Muscle of leg (tissue), 11 donors: ENCODE data around the gene NYAP2. TPM values are rescaled to one million over a fixed set of nuclear protein-coding genes. Genes with fewer than 3 reads are reported as not detected.

Source experiments
- DNase-seq: peaks from one replicate; pipeline ENCODE4 v3.0.0; 2013
- H3K27ac ChIP-seq: one replicate; pipeline ENCODE4 v1.5.1; 2013; ENCODE audit warnings: mild to moderate bottlenecking, low read length, control low read depth
- H3K27me3 ChIP-seq: one replicate; pipeline ENCODE4 v1.6.1; 2013; ENCODE audit warnings: low read length; ENCODE audit not compliant: control insufficient read depth, insufficient read depth
- H3K36me3 ChIP-seq: one replicate; pipeline ENCODE4 v1.6.1; 2013; ENCODE audit warnings: low read length; ENCODE audit not compliant: control insufficient read depth, insufficient read depth
- H3K4me1 ChIP-seq: one replicate; pipeline ENCODE4 v1.6.1; 2013; ENCODE audit warnings: low read length; ENCODE audit not compliant: control insufficient read depth, insufficient read depth
- H3K4me3 ChIP-seq: one replicate; pipeline ENCODE4 v1.5.1; 2013; ENCODE audit warnings: low read length, control low read depth
- H3K9me3 ChIP-seq: replicated peaks from 2 replicates; pipeline ENCODE4 v1.6.1; 2013; ENCODE audit warnings: low read depth, low read length; ENCODE audit not compliant: control insufficient read depth
- WGBS: methylation state at CpG from one replicate; pipeline ENCODE4 v1.1.5; 2013; ENCODE audit warnings: missing lambda C conversion rate; ENCODE audit not compliant: insufficient coverage; 5-methylcytosine and 5-hydroxymethylcytosine counted together
- polyA plus RNA-seq, 8 donors: library from polyadenylated mRNA; unstranded; fragments of 120-200 nt; gene quantifications; one replicate each; pipeline versions ENCODE4 v1.2.1 to v1.2.3, GENCODE V29; 2013; ENCODE audit warnings: inconsistent platforms in 1 of 8, low replicate concordance in 1 of 8; ENCODE audit not compliant: insufficient read length in 8 of 8, insufficient read depth in 1 of 8
- total RNA-seq: library from RNA; stranded (reverse); fragments of 120-200 nt; gene quantifications from one replicate; pipeline ENCODE4 v1.2.4, GENCODE V29; 2013

The NYAP2 gene
- total and polyA plus RNA-seq, 9 donors, result 0.05 to 1.4 (median 0.40) TPM

- no peaks in the 10 kb centered on the region for H3K27me3 ChIP-seq
- H3K27ac ChIP-seq, result no peak overlapping the region
- no peak overlapping the region for H3K4me3 ChIP-seq
- H3K9me3 ChIP-seq, result no peaks in the 10 kb centered on the region
- no CpG with 5 or more reads among the region's 2 CpGs for WGBS
- DNase-seq, result no peak
- no peaks in the 10 kb centered on the region for H3K36me3 ChIP-seq
- no peaks in the 10 kb centered on the region for H3K4me1 ChIP-seq
These were observed 283.7 kb downstream of the NYAP2 start for GRCh38 chr2:225683258-225683657.

- H3K9me3 ChIP-seq, result no peaks in the 10 kb centered on the region
- H3K27me3 ChIP-seq, result no peaks in the 10 kb centered on the region
- H3K4me3 ChIP-seq, result no peak overlapping the region
- H3K4me1 ChIP-seq, result no peaks in the 10 kb centered on the region
- DNase-seq, result no peak
- H3K27ac ChIP-seq, result no peak overlapping the region
- no peaks in the 10 kb centered on the region for H3K36me3 ChIP-seq
- no CpG with 5 or more reads among the region's 1 CpG for WGBS
These were observed 290.6 kb downstream of the NYAP2 start for GRCh38 chr2:225690153-225690552.

DNA sequence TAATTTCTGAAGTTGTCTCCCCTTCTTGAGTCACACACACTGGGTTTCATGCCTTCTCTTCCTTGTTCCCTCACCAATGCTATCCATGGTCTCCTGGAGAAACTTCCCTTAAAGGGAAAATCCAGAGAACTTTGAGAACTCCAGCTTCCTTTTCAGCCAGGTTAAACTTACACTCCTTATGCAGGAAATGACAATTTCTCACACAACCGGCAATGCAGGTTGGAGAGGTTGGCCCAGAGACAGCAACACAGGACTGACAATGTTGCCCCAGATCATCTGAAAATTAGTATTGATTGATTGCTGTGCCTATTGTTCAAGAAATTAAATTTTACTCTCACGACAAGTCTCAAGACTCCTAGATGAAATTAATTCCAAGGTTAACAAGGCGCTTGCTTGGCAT lies 292.2 kb downstream of the NYAP2 start:
- no peak for DNase-seq
- Histone ChIP-seq H3K4me1 (no peaks in the 10 kb centered on the region), H3K27me3 (no peaks in the 10 kb centered on the region), H3K27ac (no peak overlapping the region), H3K36me3 (no peaks in the 10 kb centered on the region), H3K9me3 (no peaks in the 10 kb centered on the region), H3K4me3 (no peak overlapping the region)
- whole genome bisulfite sequencing, result no CpG with 5 or more reads among the region's 3 CpGs

GRCh38 chr2:225693259-225693658 lies 293.7 kb downstream of the NYAP2 start:
- Histone ChIP-seq H3K36me3 (no peaks in the 10 kb centered on the region), H3K27ac (no peak overlapping the region), H3K27me3 (no peaks in the 10 kb centered on the region), H3K4me1 (no peaks in the 10 kb centered on the region), H3K4me3 (no peak overlapping the region), H3K9me3 (no peaks in the 10 kb centered on the region)
- WGBS, result no CpG with 5 or more reads among the region's 5 CpGs
- DNase-seq, result no peak

DNA sequence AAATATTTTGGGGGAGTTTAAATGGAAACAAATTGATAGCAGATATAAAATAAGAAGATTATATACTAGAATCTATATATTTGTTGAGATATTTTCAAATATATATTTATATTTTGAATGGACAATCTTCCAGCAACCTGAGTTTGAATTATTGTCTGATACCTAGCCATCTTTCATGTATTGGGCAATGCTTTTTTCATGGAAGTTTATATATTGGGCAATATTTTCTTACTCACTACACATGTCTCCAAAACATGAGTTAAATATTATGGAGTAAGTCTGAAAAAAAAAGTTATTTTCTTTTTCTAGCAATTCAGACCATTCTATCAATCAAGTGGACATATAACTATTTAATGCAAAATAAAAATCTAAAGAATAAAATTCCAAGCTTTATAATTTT lies 295.2 kb downstream of the NYAP2 start:
- H3K36me3 ChIP-seq, result no peaks in the 10 kb centered on the region
- H3K27me3 ChIP-seq, result no peaks in the 10 kb centered on the region
- H3K9me3 ChIP-seq, result no peaks in the 10 kb centered on the region
- no peak overlapping the region for H3K4me3 ChIP-seq
- no peaks in the 10 kb centered on the region for H3K4me1 ChIP-seq
- H3K27ac ChIP-seq, result no peak overlapping the region
- no peak for DNase-seq

- Histone ChIP-seq H3K27ac (no peak overlapping the region), H3K27me3 (no peaks in the 10 kb centered on the region), H3K9me3 (no peaks in the 10 kb centered on the region), H3K4me3 (no peak overlapping the region), H3K4me1 (no peaks in the 10 kb centered on the region), H3K36me3 (no peaks in the 10 kb centered on the region)
- WGBS, result no CpG with 5 or more reads among the region's 2 CpGs
- no peak for DNase-seq
These were observed 298.4 kb downstream of the NYAP2 start for GRCh38 chr2:225697936-225698335.
